ENCODE measurements around the gene PARP11.

PARP11 gene

DNA sequence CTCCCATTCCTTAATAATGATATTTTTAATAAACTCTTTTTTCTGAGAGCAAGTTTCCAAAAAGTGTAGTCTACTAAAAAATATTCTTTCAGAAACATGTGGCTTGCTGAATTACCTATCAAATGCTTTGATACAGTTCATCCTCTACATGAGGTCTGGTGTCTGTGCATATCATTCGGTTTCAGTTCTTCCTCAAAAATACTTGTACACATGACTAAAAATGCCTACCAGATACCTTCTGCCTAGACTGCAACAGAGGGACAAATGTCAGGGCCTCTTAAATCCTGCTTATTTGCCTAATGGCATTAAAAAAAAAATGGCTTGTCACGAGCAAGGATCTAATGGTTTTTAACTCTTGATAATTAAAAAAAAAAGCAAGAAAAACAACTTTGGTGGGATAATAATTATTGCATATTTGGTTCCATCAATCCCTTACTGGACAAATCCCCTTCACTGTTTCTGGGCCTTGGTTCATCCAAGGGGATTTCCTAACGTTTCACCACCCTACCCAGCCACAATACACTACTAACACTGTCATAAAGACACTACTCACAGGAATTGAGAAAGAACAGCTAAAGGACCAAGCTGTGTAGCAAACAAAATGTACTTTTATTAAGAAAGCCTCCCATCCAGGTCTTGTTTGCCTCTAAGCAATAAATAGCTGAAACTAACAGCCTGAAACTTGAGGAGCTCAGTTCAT, 45.7 kb downstream of the PARP11 start:
- no peak for DNase-seq (ENCODE audit: low read depth in 3 of 3, low spot score in 1 of 3)

DNA sequence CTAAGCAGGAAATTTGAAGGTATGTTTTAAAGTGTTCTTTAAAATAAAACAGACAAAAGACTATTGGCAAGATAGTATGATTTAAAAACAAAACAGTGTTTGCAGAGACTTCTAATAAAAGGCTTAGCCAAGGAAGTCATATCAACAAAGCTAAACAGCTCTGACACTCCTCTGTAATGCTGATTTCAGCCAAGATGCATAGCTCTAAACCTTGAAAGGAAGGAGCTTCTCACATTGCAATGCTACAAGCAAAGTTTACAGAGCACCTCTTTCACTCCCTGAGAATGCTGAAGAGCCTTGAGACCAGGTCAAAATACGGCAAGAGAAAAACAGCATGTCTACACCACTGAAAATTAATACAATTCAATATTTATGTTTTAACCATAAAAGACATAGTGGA, 51.8 kb downstream of the PARP11 start:
- DNase-seq (ENCODE audit: low read depth in 3 of 3, low spot score in 1 of 3) = no peak

DNA sequence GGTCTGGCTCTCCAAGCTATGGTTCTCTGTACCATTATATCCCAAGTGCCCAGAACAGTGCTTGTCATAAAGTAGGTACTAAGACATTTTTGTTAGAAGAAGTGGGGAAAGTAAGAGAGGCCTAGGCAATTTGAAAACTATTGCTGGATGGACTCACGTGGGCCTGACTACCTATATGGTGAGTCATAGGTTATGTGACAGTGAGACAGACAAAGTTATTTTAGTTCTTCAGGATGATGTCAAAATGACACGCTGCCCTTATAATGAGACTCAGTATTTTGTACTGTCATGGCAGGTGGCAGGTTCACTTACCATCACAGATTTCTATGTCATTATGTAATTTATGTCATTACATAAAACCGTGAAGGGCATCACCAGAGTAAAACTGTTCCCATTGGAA, 53.1 kb downstream of the PARP11 start:
- DNase-seq (ENCODE audit: low read depth in 3 of 3, low spot score in 1 of 3) = no peak

DNA sequence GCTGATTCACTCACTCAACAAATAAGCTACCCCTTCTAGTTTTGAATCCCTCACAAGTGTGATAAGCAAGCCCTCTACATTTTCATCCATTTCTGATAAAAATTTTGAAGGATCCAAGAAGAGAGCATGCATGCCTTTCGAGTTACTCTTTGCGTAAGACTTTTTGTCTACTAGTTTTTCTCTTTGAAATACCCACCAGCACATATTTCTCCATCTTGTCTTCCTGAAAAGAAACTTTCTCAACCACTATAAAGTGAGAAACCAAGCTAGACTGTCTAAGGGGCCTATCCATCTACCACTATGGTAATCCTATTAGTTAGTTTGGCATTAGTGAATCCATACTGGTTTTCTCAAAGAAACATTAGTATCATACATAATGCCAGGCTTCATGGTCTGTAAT, 56.9 kb downstream of the PARP11 start:
- DNase-seq (ENCODE audit: low read depth in 3 of 3, low spot score in 1 of 3) = no peak

DNA sequence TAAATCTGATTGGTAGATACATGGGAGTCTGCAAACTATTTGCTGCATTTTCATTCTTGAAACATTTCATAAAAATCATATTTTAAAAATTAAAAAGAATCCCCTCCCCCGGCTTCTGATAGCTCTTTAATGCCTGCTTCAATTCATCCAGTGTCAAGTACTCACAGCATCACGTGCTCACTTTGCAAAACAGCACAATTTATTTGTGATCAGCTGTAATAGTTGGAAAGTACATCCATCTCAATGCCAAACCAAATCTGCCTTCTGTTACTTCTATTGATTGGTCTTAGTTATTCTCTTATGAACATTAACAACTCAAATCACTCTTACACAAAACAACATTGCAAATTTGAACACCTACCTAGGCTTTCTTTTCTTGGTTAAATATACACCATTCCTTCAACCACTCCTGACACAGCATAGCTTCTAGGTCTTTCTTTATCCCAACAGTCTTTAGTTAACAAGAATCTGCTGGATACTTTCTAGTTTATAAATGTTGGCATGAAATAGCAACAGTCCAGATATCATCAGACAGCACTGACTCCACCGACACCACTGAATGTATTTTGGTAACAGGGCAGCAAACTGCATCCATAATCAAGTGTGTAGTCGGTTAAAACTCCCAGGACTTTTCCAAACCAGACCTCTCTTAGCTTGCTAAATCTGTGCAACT, 58.0 kb downstream of the PARP11 start:
- DNase-seq (ENCODE audit: low read depth in 3 of 3, low spot score in 1 of 3) = no peak

DNA sequence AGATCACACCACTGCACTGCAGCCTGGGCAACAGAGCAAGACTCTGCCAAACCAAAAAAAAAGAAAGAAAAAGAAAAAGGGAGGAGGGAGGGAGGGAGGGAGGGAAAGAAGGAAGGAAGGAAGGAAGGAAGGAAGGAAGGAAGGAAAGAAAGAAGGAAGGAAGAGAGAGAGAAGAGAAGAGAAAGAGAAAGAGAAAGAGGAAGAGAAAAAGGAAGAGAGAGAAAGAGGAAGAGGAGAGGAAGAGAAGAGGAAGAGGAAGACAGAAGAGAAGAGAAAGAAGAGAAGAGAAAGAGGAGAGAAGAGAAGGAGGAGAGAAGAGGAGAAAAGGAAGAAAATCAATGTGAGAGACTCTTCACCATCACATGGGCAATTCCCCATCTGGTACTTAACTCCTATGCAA, 62.7 kb downstream of the PARP11 start:
- no peak for DNase-seq (ENCODE audit: low read depth in 3 of 3, low spot score in 1 of 3)

DNA sequence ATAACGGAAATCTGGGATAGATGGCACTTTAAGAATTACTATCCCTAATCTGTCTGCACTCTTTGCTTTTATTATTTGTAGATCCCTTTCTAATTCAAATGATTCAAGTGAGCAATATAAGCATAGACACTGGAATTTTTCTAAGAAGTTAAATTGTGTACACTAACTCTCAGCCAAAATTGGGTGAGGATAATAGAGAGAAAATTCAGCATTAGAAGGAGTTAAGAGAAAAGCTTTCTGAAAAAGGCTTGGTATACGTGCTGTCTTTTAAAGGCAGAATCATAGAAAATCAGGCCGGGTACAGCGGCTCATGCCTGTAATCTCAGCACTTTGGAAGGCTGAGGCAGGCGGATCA, 63.2 kb downstream of the PARP11 start:
- DNase-seq (ENCODE audit: low read depth in 3 of 3, low spot score in 1 of 3) = no peak

DNA sequence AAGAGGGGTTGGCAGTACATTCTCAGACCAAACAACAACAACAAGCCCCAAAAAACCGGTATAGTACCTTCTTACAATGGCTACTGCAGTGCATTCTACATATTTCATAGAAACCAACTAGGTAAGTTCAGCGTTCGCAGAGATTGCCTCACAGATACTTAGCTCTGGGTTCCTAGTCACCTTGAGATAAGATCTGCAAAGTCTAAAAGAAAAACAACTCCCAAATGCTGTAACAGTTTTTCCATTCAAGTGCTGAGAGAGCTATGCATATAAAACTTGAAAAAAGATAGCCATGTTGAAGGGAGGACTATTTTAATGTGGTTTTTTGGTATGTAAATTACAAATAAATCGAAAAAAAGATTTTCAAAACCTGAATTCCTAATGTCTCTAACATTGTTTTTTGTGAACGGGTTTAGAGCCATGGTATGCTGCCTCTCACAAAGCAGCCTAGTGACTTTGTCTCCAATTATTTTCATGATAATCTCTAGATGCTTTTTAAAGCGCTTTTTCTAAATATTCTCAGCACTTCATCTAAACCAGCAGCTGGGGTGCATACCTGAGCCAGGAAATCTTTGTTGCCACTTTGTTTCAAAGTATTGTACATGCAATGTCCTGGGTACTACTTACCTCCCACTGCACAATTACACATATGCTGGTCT, 63.7 kb downstream of the PARP11 start:
- DNase-seq (ENCODE audit: low read depth in 3 of 3, low spot score in 1 of 3) = no peak

DNA sequence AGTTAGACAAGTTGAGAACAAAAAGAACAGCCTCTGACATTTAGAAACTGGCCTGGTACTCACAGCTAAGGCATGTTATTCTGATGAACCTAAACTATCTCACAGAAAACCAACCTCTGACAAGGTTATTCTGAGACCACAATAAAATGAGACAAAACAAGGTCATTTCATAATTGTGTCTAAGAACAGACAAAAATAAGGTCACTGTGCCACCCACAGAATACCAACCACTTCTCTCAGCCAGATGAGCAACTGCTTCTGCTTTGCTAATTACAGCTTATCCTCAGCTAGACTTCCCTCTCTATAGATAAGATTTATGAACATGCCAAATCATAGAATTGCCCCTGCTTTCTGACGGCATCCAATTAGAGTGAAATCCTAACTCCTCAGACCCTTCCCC, 68.1 kb downstream of the PARP11 start:
- DNase-seq (ENCODE audit: low read depth in 3 of 3, low spot score in 1 of 3) = no peak

DNA sequence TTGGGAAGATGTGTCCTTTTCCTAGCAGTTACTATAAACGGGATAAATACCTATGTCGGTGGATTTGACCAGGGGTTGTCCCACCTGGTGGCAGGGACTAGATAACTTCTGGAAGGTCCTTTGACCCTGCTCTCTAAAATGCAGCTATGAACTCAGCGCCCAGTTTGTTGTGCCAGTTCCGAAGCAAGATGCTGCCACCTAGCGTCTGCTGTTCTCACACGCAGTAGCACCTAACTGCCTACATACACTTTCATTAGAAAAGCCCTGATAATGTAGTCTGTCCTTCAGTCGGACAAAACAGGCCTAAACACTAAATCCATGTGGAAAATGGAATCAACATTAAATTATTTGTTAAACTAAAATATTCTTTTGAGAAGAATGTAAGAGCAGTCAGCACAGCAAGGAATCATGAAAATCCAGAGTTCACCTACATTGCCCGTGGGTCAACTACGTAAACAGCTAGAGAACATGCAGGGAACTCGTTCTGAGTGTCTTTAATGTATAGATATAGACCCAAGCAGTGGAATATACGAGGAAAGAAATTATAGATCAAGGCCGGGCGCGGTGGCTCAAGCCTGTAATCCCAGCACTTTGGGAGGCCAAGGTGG, 69.2 kb downstream of the PARP11 start:
- peak; percentile 33 to 44 (median 34) for DNase-seq (ENCODE audit: low read depth in 3 of 3, low spot score in 1 of 3)

DNA sequence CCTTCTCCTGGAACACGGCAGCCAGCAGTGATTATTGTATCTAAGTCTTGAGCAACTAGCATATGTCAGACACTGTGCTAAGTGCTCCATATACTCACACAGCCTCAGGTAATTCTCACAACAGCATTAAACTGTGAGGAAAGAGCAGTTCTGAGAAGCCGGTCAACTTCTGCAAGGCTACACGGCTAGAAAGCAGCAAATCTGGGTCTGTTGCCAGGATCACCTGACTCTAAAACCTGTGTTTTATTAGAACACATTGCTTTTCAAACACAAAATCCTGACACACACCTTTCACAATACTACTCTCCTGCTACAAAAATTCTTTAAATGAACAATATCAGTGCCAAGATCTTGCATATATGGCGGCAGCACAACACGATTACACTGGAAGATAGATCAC, 70.5 kb downstream of the PARP11 start:
- DNase-seq (ENCODE audit: low read depth in 3 of 3, low spot score in 1 of 3) = no peak

DNA sequence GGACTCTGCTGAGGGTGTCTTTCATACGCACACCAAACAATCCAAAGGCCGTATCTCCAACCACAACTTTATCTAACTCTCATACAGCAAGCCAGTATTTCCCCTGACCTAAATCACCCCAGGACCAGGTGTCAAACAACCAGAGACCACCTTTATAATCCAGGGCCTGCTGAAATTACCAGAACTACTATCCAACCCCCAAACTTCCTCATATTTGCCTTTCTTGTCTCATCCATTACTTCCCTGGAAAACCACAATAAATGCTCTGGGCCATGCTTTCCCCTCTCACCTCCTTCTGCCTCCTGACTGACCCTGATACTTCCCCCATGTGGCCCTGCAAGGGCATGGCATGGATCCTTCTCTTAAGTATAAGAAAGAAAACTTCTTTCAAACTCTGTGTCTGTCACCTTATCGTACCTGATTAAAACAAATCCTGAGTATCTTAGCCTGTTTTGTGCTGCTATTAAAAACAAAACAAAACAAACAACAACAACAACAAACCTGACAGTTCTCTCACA, 75.6 kb downstream of the PARP11 start:
- no peak for DNase-seq (ENCODE audit: low read depth in 3 of 3, low spot score in 1 of 3)

DNA sequence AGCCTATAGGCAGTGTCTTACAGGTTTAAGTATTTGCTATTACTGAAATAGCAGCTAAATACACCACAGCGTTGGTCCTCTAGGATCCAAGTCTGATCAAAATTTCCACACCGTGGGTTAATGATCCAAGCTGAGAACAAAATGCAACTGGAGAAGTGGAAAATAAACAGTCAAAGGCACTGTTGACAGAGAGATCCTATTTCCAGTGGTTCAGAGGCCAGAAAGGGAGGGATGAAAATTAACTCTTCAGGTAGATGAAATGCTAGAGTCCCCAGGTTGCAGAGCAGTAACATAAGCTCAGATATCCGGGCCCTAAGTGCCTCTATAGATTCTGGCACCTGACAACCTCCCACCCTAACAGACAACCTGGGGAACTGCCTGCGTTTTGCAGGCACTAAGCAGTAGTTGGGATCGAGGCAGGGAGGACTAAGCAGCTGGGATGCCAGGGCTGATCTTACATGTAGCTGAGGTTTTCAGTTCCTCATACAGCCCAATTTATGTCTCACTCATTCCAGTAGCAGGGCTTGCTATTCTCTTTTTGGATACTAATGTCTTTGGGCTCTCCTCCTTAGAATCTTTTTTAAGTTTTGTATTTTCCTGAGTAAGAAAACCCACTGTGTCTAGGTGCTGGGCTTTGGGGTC, 77.6 kb downstream of the PARP11 start:
- DNase-seq (ENCODE audit: low read depth in 3 of 3, low spot score in 1 of 3) = no peak

DNA sequence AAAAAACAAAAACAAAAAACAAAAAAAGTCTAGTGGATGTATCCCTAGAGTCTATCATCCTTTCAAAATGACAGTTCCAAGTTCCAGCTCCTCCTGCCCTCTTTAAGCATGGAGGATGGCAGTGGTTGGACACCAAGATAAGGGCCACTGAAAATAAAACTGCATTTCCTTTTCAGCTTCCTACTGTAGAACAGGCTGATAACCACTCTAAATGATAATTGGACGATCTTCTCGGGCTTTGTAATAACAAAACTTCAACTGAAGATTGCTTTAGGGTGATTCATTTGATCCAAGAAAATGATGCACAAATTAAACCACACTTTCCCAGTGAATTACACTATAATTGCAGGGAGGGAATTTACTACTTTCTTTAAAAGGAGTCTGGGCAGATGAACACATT, 78.1 kb downstream of the PARP11 start:
- DNase-seq (ENCODE audit: low read depth in 3 of 3, low spot score in 1 of 3) = no peak

DNA sequence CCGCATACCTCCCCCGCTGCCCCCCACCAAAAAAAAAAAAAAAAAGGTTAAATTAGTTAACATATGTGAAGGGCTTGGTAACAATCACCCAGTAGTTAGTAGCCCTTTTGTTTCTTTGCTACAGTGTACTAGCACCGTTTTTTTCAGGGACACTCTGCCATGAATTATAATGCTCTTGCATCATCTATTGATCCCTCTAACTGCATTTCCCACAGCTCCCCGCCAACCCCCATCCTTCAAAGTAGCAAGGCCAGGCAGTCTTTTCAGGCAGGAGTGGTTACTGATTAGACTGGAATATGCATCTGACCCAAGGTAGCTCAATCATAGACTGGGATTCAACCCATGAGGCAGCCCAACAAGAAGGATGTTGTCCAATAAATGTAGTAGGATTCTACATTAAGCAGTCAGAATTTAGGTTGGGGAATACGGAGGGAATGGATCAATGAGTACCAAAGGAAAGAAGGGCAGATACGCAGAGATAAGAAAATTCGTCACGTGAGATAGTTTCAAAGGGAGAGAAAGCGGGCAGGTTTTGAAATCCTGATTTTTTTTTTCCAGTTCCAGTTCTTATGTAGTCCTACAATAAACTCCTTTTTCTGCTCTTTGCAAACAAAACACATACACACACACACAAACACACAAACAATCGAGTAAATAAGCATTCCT, 80.4 kb downstream of the PARP11 start:
- no peak for DNase-seq (ENCODE audit: low read depth in 3 of 3, low spot score in 1 of 3)

DNA sequence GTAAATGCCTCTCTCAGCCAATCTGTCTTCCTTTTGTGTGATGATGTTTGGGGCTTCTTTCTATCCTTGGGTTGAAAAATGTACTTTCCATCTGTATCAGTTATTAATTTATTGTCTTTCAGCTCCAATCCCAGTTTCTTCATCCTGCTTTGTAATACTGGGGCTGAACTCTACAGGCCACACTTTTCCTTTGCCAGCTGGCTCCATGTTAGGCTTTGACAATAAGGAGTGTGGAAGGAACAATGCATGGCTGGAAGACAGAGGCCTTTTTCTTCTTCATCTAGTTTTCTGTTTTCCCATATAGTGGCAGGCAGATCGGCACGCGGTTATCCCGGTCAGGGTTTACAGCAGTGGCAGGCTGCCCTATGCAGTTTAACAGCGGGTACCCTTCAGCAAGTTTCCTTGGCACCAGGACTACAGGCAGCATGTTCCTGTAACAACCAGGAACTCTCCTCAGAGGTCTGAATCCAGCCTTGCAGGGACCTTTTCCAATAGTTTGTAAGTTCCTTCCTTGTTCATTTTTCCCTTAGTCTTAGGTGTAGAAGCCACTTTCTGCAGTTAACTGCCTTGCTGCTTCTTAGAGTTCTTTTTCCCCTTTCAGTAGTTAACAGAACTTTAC, 81.8 kb downstream of the PARP11 start:
- no peak for DNase-seq (ENCODE audit: low read depth in 3 of 3, low spot score in 1 of 3)

DNA sequence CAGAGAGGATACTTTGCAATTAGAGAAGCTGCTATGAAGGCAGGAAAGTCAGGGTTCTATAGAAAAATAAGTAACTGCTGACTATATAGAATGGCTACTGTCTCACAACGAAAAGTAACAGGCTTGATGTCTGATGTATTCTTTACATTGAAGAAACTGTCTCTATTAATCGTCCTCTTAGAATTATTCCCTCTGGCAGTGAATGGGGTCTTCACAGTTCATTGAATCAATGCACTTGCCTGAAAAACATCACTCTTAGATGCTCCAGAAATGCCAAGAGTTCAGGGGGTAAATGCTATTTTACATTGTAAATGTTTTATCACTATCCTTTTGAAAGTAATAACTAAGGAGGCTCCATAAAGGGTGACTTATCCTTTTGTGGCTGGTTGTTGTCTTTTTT, 82.6 kb downstream of the PARP11 start:
- no peak for DNase-seq (ENCODE audit: low read depth in 3 of 3, low spot score in 1 of 3)

DNA sequence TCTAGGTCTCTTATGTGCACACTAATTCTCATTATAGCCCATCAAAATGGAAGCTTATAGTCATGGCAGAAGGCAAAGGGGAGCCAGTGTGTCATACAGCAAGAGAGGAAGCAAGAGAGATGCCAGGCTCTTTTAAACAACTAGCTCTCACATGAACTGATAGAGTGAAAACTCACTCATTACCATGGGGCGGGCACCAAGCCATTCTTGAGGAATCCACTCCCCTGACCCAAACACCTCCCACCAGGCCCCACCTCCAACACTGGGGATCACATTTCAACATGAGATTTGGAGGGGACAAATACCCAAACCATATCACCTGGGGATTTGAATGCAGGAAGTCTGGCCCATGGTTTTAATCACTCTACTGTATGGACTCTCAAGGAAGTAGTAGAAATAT, 83.4 kb downstream of the PARP11 start:
- no peak for DNase-seq (ENCODE audit: low read depth in 3 of 3, low spot score in 1 of 3)

DNA sequence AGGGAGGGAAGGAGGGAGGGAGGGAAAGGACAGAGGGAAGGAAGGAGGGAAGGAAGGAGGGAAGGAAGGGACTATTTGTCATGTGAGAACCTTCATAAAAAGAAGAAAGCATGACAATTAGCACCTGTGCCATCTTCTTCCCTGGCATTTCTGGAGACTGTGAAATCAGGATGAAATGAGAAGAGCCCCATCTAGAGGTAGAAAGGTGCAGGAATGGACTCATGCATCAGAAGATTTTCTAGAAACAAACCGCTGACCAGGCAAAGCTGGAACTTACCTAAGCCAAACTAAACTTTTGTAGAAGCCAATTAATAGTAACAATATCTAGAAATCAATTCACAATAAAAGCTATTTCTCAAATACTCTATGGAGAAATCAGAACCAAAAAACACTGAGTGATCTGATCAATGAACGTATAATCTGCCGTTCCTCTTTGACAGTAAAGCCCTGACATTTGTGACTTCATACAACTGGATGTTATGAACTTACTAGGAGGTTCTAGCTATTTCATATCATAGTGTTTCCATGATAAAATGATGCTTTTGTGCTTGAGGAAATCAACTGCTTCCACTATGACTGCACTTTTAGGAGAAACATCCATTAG, 95.9 kb downstream of the PARP11 start:
- no peak for DNase-seq (ENCODE audit: low read depth in 3 of 3, low spot score in 1 of 3)

DNA sequence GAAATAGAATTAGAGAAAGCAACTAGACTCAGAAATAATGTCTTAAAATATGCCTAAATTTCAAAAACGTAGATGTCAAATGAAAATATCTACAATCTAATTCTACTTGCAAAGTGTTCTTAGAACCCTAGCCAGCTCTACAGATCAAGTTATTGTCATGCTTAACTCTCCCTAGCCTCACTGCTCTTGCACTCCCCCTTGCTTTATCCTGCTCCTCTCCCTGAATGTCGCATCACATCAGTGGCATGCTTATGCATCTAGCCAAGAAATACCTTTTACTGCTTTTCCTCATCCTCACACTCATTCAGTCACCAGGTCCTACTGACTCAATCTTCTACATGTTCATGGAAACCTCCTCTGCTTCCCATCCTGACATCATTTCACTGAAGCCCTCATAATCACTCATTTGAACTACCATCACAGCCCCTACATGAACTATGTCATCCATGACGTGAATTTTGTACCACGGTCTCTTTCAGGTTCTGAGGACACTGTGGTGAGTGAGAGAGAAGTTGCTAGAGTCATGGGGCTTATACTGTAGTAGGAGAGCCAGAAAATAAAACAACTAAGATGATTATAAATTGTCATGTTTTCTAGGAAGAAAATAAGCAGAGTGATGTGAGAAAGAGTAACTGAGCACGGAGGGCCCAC, 97.7 kb downstream of the PARP11 start:
- DNase-seq (ENCODE audit: low read depth in 3 of 3, low spot score in 1 of 3) = no peak

Measured in stimulated activated CD4-positive, alpha-beta T cell treated with anti-CD3 and anti-CD28 coated beads, TNF-alpha, amount 100 ng/mL, for 1 hour (primary cell).